ENCODE data around the gene CYP1A2.

The CYP1A2 gene

GRCh38 chr15:74769463-74770025, 20.9 kb downstream of the CYP1A2 start:
- H3K27ac ChIP-seq, result no peak overlapping the region
- no peak overlapping the region for H3K4me3 ChIP-seq
- no peak for DNase-seq (ENCODE audit: low spot score)
- TF ChIP-seq CTCF (IDR thresholded peaks at IDR 0.05), result no peak

- Histone ChIP-seq H3K4me3 (no peak overlapping the region), H3K27ac (no peak overlapping the region)
- no peak for DNase-seq (ENCODE audit: low spot score)
Observed at GRCh38 chr15:74770211-74770903, 21.7 kb downstream of the CYP1A2 start.

GRCh38 chr15:74773329-74773728, 24.7 kb downstream of the CYP1A2 start:
- DNase-seq (ENCODE audit: low spot score), result no peak
- Histone ChIP-seq H3K27ac (no peak overlapping the region), H3K4me3 (no peak overlapping the region)
- TF ChIP-seq CTCF (IDR thresholded peaks at IDR 0.05), result no peak

More at GRCh38 chr15:74770211-74770903, 21.7 kb downstream of the CYP1A2 start:
- TF ChIP-seq CTCF (IDR thresholded peaks at IDR 0.05), result no peak

GRCh38 chr15:74773731-74774252, 25.1 kb downstream of the CYP1A2 start:
- Histone ChIP-seq H3K27ac (no peak overlapping the region), H3K4me3 (no peak overlapping the region)
- no peak for TF ChIP-seq CTCF (IDR thresholded peaks at IDR 0.05)
- DNase-seq (ENCODE audit: low spot score), result no peak

GRCh38 chr15:74775132-74775562, 26.5 kb downstream of the CYP1A2 start:
- TF ChIP-seq CTCF (IDR thresholded peaks at IDR 0.05), result no peak
- DNase-seq (ENCODE audit: low spot score), result no peak
- H3K27ac ChIP-seq, result no peak overlapping the region
- H3K4me3 ChIP-seq, result no peak overlapping the region

GRCh38 chr15:74775894-74776293, 27.2 kb downstream of the CYP1A2 start:
- H3K27ac ChIP-seq, result no peak overlapping the region
- no peak for DNase-seq (ENCODE audit: low spot score)
- no peak overlapping the region for H3K4me3 ChIP-seq
- TF ChIP-seq CTCF (IDR thresholded peaks at IDR 0.05), result no peak

Measured in coronary artery (tissue), 2 donors.